ENCODE results near the gene TP53TG5.

DNA sequence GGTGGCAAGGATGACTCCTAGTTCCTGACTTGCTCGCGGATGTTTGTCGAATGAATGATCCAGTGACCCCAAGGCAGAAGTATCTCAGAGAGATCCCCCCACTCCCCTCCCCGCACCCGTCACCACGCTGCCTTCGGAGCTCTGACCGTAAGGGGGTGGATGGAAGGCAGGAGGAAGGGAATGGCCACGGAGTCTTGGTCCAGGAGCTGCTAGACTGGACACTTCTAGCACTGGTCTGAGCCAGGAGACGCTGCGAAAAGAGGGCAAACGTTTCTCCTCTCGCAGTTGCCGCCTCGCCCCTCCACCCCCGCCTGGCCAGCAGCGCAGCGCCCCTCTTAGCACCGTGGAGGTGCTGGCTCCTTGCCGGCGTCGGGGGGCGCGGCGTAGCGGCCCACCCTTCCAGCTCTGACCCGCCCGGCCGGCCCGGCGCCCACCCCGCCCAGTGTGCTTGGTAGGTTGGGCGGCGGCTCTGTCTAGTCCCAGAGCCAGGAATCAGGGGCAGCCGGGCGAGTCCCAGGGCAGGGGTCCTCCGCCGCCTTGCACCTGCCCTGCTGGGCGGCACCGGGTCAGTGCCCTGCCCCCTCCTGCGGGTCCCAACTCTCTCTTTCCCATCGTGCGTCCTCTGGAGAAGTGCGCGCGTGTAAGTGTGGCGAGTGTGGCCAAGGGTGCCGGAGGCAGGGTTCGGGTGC is 27.6 kb upstream of the TP53TG5 start:
- TF ChIP-seq, protein P1, sequence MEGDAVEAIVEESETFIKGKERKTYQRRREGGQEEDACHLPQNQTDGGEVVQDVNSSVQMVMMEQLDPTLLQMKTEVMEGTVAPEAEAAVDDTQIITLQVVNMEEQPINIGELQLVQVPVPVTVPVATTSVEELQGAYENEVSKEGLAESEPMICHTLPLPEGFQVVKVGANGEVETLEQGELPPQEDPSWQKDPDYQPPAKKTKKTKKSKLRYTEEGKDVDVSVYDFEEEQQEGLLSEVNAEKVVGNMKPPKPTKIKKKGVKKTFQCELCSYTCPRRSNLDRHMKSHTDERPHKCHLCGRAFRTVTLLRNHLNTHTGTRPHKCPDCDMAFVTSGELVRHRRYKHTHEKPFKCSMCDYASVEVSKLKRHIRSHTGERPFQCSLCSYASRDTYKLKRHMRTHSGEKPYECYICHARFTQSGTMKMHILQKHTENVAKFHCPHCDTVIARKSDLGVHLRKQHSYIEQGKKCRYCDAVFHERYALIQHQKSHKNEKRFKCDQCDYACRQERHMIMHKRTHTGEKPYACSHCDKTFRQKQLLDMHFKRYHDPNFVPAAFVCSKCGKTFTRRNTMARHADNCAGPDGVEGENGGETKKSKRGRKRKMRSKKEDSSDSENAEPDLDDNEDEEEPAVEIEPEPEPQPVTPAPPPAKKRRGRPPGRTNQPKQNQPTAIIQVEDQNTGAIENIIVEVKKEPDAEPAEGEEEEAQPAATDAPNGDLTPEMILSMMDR (IDR thresholded peaks at IDR 0.05) = no peak
- no peak for TF ChIP-seq POLR2A (IDR thresholded peaks at IDR 0.05)

Data from prostate gland (tissue), 2 donors.